WERI-Rb-1 (cell line): ENCODE measurements around the gene ZNF331.

ENCODE experiments used
- DNase-seq: peaks from one replicate; pipeline ENCODE4 v3.0.0-alpha.2; 2020
- H3K27ac ChIP-seq: fragments of 250-450 bp; sonication (Bioruptor Pico); 2 replicates; pipeline ENCODE4 v1.5.1; 2020; ENCODE audit warnings: mild to moderate bottlenecking, moderate library complexity
- H3K27me3 ChIP-seq: fragments of 250-450 bp; sonication (Bioruptor Pico); 2 replicates; pipeline ENCODE4 v1.5.1; 2021; ENCODE audit warnings: mild to moderate bottlenecking, low read depth, moderate library complexity; ENCODE audit not compliant: insufficient read depth, severe bottlenecking
- H3K36me3 ChIP-seq: fragments of 250-450 bp; sonication (Bioruptor Pico); 2 replicates; pipeline ENCODE4 v1.5.1; 2020; ENCODE audit warnings: mild to moderate bottlenecking, moderate library complexity
- H3K4me3 ChIP-seq: 2 replicates; pipeline ENCODE4 v1.5.1; 2011; ENCODE audit warnings: low read depth, mild to moderate bottlenecking, control low read depth, low read length
- H3K9me3 ChIP-seq: fragments of 250-450 bp; sonication (Bioruptor Pico); 2 replicates; pipeline ENCODE4 v1.5.1; 2021; ENCODE audit warnings: mild to moderate bottlenecking, moderate library complexity; ENCODE audit not compliant: severe bottlenecking
- CTCF ChIP-seq: IDR thresholded peaks from 2 replicates; pipeline ENCODE4 v1.5.1; 2011; ENCODE audit warnings: low read depth, mild to moderate bottlenecking, control low read depth, inconsistent platforms, low read length

Gene ZNF331

DNA sequence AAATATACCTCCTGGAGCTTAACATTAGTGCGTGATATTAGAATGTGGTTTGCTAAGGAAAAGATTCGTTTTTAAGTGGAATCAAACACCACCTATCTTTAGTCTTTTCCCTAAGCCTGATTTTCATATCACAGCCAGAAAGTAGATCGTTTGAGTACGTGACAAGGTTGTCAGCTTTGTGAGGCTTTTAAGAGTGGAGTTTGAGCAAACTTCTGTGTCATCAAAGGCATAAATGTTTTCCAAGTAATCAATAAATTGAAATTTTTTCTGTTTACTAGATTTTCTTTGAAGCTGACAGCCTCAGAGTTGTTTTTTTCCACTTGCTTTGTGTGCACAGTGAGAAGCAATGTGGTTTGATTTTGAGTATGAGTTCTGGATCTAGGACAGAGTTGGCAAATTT, 6.5 kb upstream of the ZNF331 start:
- no peak for TF ChIP-seq CTCF
- DNase-seq = no peak
- Histone ChIP-seq H3K4me3 (no peak overlapping the region), H3K27ac (no peak overlapping the region), H3K36me3 (no peaks in the 10 kb centered on the region), H3K27me3 (no peaks in the 10 kb centered on the region), H3K9me3 (no peaks in the 10 kb centered on the region)

DNA sequence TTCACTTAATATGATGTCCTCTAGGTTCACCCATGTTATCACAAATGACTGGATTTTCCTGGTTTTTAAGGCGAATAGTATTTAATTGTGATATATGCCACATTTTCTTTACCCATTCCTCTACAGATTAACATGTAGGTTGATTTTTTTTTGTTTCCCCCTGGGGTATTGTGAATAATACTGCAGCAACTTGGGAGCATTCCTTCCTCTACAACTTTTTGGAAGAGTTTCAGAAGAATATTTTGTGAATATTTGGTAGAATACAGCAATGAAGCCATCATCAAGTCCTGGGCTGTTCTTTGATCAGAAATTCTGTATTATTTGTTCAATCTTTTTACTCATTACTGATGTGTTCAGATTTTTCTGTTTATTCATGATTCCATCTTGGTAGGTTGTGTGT, 5.6 kb upstream of the ZNF331 start:
- Histone ChIP-seq H3K4me3 (no peak overlapping the region), H3K9me3 (no peaks in the 10 kb centered on the region), H3K36me3 (no peaks in the 10 kb centered on the region), H3K27ac (no peak overlapping the region), H3K27me3 (no peaks in the 10 kb centered on the region)
- DNase-seq = no peak
- TF ChIP-seq CTCF = no peak

DNA sequence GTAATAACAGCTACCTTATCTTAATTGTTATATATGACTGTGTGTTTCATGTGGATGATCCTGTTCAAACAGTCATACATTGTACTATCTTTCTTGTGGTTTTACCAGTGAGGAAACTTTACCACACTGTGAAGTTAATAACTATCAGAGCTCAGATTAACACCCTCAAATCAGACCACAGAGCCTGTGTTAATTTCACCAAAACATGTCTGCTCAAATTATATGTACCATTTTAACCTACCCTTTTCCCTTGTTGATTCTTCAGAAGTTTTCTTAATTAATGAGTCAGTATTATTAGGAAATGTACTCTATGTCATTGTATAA, 1.8 kb upstream of the ZNF331 start:
- Histone ChIP-seq H3K4me3 (no peak overlapping the region), H3K27me3 (no peaks in the 10 kb centered on the region), H3K9me3 (no peaks in the 10 kb centered on the region), H3K36me3 (peaks cover 10% of the 10 kb centered on the region), H3K27ac (no peak overlapping the region)
- no peak for TF ChIP-seq CTCF
- no peak for DNase-seq

DNA sequence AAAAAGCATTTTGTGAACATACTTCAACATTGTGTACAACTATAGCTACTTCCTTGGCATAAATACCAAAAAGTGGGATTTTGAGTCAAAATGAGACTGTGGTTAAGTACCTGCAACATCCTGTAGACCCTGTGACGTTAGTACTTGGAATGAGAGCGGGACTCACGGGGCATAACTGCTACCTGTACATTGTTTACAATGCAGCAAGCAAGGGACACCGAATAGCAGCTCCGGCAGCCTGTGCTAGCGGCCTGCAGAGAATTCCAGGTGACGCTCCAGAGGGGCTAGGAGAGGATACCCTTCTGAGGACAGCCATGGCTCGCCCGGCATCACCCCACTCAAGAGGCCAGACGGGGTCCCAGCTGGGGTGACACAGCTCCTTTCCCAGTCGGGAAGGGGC, 824 bp upstream of the ZNF331 start:
- Histone ChIP-seq H3K9me3 (no peaks in the 10 kb centered on the region), H3K27me3 (no peaks in the 10 kb centered on the region), H3K4me3 (peak overlapping the region; percentile 54), H3K27ac (peak overlapping the region; percentile 54), H3K36me3 (peaks cover 10% of the 10 kb centered on the region)
- no peak for TF ChIP-seq CTCF
- no peak for DNase-seq

GRCh38 chr19:53538378-53539109, 599 bp downstream of the ZNF331 start:
- TF ChIP-seq CTCF = no peak
- H3K27me3 ChIP-seq = no peaks in the 10 kb centered on the region
- peaks cover 10% of the 10 kb centered on the region for H3K36me3 ChIP-seq
- no peaks in the 10 kb centered on the region for H3K9me3 ChIP-seq
- peak overlapping the region; percentile 54 for H3K27ac ChIP-seq
- peak overlapping the region; percentile 54 for H3K4me3 ChIP-seq
- no peak for DNase-seq

- Histone ChIP-seq H3K4me3 (no peak overlapping the region), H3K27me3 (no peaks in the 10 kb centered on the region), H3K9me3 (no peaks in the 10 kb centered on the region), H3K27ac (no peak overlapping the region), H3K36me3 (peaks cover 10% of the 10 kb centered on the region)
- no peak for TF ChIP-seq CTCF
- DNase-seq = no peak
Measured at GRCh38 chr19:53540091-53540490, 2.1 kb downstream of the ZNF331 start.
